ENCODE results near the gene GNPDA2. TPM values are rescaled to one million over a fixed set of nuclear protein-coding genes. Genes with fewer than 3 reads are reported as not detected.

Gene GNPDA2
- total RNA-seq, 1 donor from 2014 or later: 11.4 TPM

- Mint-ChIP-seq H3K9me3 (no peaks in the 10 kb centered on the region), H3K27ac (no peak overlapping the region), H3K4me1 (no peaks in the 10 kb centered on the region), H3K4me3 (no peak overlapping the region), H3K36me3 (no peaks in the 10 kb centered on the region), H3K27me3 (ENCODE audit: low read depth) (peaks cover under 1% of the 10 kb centered on the region)
- TF ChIP-seq, protein P1, sequence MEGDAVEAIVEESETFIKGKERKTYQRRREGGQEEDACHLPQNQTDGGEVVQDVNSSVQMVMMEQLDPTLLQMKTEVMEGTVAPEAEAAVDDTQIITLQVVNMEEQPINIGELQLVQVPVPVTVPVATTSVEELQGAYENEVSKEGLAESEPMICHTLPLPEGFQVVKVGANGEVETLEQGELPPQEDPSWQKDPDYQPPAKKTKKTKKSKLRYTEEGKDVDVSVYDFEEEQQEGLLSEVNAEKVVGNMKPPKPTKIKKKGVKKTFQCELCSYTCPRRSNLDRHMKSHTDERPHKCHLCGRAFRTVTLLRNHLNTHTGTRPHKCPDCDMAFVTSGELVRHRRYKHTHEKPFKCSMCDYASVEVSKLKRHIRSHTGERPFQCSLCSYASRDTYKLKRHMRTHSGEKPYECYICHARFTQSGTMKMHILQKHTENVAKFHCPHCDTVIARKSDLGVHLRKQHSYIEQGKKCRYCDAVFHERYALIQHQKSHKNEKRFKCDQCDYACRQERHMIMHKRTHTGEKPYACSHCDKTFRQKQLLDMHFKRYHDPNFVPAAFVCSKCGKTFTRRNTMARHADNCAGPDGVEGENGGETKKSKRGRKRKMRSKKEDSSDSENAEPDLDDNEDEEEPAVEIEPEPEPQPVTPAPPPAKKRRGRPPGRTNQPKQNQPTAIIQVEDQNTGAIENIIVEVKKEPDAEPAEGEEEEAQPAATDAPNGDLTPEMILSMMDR (IDR thresholded peaks at IDR 0.05; ENCODE audit: unreplicated experiment): no peak
- DNase-seq (ENCODE audit: low spot score in 2 of 2, unreplicated experiment in 2 of 2): no peak
These were observed 64.3 kb downstream of the GNPDA2 start for GRCh38 chr4:44661940-44662622.

DNA sequence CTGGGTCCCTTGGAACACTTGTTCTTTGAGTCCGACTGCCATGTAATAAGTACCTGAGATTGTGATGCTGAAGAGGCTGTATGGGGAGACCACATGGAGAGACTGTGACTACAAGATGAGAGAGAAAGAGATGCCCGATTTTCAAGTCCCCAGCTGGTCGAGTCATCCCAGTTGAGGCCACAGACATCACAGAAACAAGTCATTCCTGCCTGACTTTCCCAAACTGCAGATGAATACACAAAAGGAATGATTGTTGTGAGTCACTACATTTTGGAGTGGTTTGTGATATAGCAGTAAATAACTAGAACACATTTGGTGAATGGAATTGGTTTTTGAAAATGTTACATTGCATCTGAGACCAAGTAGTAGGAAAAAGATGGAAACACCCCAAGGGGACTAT lies 66.0 kb downstream of the GNPDA2 start:
- Mint-ChIP-seq H3K9me3 (no peaks in the 10 kb centered on the region), H3K4me1 (no peaks in the 10 kb centered on the region), H3K27ac (no peak overlapping the region), H3K4me3 (no peak overlapping the region), H3K27me3 (ENCODE audit: low read depth) (no peaks in the 10 kb centered on the region), H3K36me3 (no peaks in the 10 kb centered on the region)
- no peak for DNase-seq (ENCODE audit: low spot score in 2 of 2, unreplicated experiment in 2 of 2)
- TF ChIP-seq, protein P1 (IDR thresholded peaks at IDR 0.05; ENCODE audit: unreplicated experiment): no peak

- Mint-ChIP-seq H3K9me3 (no peaks in the 10 kb centered on the region), H3K36me3 (no peaks in the 10 kb centered on the region), H3K4me1 (no peaks in the 10 kb centered on the region), H3K4me3 (no peak overlapping the region), H3K27ac (no peak overlapping the region), H3K27me3 (ENCODE audit: low read depth) (peaks cover 13% of the 10 kb centered on the region)
- TF ChIP-seq, protein P1 (IDR thresholded peaks at IDR 0.05; ENCODE audit: unreplicated experiment): no peak
- no peak for DNase-seq (ENCODE audit: low spot score in 2 of 2, unreplicated experiment in 2 of 2)
These were observed 74.4 kb downstream of the GNPDA2 start for GRCh38 chr4:44652002-44652401.

Other genes with a start within 250 kb of the GNPDA2 start
- gene YIPF7, start 74.9 kb downstream of the GNPDA2 start, total RNA-seq: not detected in 3 replicates
- gene GUF1, start 48.1 kb downstream of the GNPDA2 start, total RNA-seq: 26.3 to 27.6 TPM (median 26.5 TPM) in 3 replicates